Uterus (tissue), 2 donors: ENCODE measurements around the gene SLC35F5.

ENCODE experiments used
- CTCF ChIP-seq, 4 experiments: fragments of 200-600 bp in 2 of 4; fragments of 450-650 bp in 2 of 4; sonication (generic) in 2 of 4; IDR thresholded peaks; one replicate each; pipeline ENCODE4 v1.5.1; 2016 to 2019; ENCODE audit warnings: antibody characterized with exemption in 4 of 4, mild to moderate bottlenecking in 2 of 4, moderate library complexity in 1 of 4
- POLR2A ChIP-seq, 2 donors: fragments of 450-650 bp; IDR thresholded peaks; one replicate each; pipeline ENCODE4 v1.6.1; 2016; ENCODE audit warnings: antibody characterized with exemption in 2 of 2, mild to moderate bottlenecking in 1 of 2, moderate library complexity in 1 of 2

DNA sequence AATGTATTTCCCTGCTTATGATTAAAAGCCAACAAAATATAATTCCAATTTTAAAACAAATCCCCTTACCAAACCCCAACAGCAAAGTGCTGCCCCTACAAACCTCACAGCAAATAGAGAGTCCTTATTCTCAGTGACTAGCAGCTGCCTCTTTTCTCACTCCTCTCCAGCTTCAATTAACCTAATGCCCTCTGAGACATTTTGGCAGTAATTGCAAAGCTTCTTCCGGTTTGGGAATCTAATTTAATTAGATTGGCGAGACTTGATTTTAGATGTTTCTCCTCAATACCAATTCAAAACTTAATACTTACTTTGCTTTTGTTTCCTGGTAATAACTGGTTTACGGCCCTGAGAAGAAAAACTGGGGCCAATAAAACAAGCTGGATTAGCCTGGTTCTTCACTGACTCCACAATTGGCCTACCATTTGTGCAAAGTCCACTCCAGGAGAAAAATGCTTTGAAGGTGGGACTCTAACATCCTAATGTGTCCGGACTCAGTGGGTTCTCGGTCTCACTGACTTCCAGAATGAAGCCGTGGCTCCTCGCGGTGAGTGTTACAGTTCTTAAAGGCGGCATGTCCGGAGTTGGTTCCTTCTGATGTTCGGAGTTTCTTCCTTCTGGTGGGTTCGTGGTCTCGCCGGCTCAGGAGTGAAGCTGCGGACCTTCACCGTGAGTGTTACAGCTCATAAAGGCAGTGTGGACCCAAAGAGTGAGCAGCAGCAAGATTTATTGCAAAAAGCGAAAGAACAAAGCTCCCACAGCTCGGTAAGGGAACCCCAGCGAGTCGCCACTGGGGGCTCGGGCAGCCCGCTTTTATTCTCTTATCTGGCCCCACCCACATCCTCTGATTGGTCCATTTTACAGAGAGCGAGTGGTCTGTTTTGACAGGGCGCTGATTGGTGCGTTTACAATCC lies 52.8 kb downstream of the SLC35F5 start:
- no peak for TF ChIP-seq CTCF (IDR thresholded peaks at IDR 0.05)
- no peak for TF ChIP-seq POLR2A (IDR thresholded peaks at IDR 0.05)
